ENCODE data around the gene ANKS1B.

GRCh38 chr12:98980508-98980907 is 1004.2 kb downstream of the ANKS1B start:
- TF ChIP-seq ZNF214 (tag by site-specific recombination; IDR thresholded peaks at IDR 0.05; ENCODE audit: borderline replicate concordance) = no peak
- TF ChIP-seq ZNF544 (tag by site-specific recombination; IDR thresholded peaks at IDR 0.05) = no peak
- TF ChIP-seq REST (tag by site-specific recombination; IDR thresholded peaks at IDR 0.05) = no peak
- TF ChIP-seq CTCF (tag by site-specific recombination; IDR thresholded peaks at IDR 0.05) = no peak
- no peak for TF ChIP-seq HOXC10 (CRISPR knock-in tag; IDR thresholded peaks at IDR 0.05)
- TF ChIP-seq ATF2 (tag by site-specific recombination; IDR thresholded peaks at IDR 0.05; ENCODE audit: low read depth) = no peak
- no peak for TF ChIP-seq ZNF266 (tag by site-specific recombination; IDR thresholded peaks at IDR 0.05; ENCODE audit: low read depth)
- no peak for TF ChIP-seq ZNF280C (tag by site-specific recombination; IDR thresholded peaks at IDR 0.05)

Measured in HEK293 (cell line).